GM23338 (cell line): ENCODE data around the gene FGFR3.

Experiments used
- CTCF ChIP-seq, 2 experiments: fragments of 200-600 bp in 1 of 2; sonication (generic) in 1 of 2; conservative IDR thresholded peaks; 2 replicates each; pipeline versions ENCODE4 v1.5.1 to v1.6.1; 2016 to 2017; ENCODE audit warnings: antibody characterized with exemption in 2 of 2, low read depth in 2 of 2, mild to moderate bottlenecking in 2 of 2, moderate library complexity in 1 of 2
- EZH2 ChIP-seq: fragments of 200-600 bp; sonication (generic); IDR thresholded peaks from one replicate; pipeline ENCODE4 v1.8.0; 2017; ENCODE audit warnings: antibody characterized with exemption, mild to moderate bottlenecking, low read depth; ENCODE audit not compliant: unreplicated experiment
- NANOG ChIP-seq: IDR thresholded peaks from 2 replicates; pipeline ENCODE4 v1.6.1; 2016; ENCODE audit warnings: antibody characterized with exemption, borderline replicate concordance
- POLR2AphosphoS5 ChIP-seq: IDR thresholded peaks from 2 replicates; pipeline ENCODE4 v1.6.1; 2016; ENCODE audit warnings: antibody characterized with exemption, low read depth
- REST ChIP-seq: IDR thresholded peaks from one replicate; pipeline ENCODE4 v1.6.1; 2018; ENCODE audit warnings: antibody characterized with exemption; ENCODE audit not compliant: unreplicated experiment
- ZNF462 ChIP-seq: fragments of 250-450 bp; sonication (Bioruptor Pico); IDR thresholded peaks from 2 replicates; pipeline ENCODE4 v1.5.0; 2020; ENCODE audit warnings: mild to moderate bottlenecking, moderate library complexity

GRCh38 chr4:1765409-1766072, 27.6 kb upstream of the FGFR3 start:
- TF ChIP-seq POLR2AphosphoS5 = no peak
- TF ChIP-seq REST = no peak
- no peak for TF ChIP-seq CTCF (conservative IDR thresholded peaks at IDR 0.05; ENCODE audit: low read depth in 2 of 2)
- TF ChIP-seq ZNF462 (CRISPR knock-in tag) = no peak
- no peak for TF ChIP-seq EZH2
- TF ChIP-seq NANOG = no peak
